Type B pancreatic cell (in vitro differentiated cells): ENCODE data around the gene PARD3B. TPM values are rescaled to one million over a fixed set of nuclear protein-coding genes. Genes with fewer than 3 reads are reported as not detected.

Source experiments
- DNase-seq: peaks from one replicate; pipeline ENCODE4 v3.0.0; 2021; ENCODE audit warnings: mixed read lengths; ENCODE audit not compliant: unreplicated experiment; ENCODE audit errors: extremely low spot score
- H3K27ac Mint-ChIP-seq: 2 replicates; pipeline ENCODE4 v1.8.0; 2021; ENCODE audit warnings: mild to moderate bottlenecking, mixed read lengths
- H3K27me3 Mint-ChIP-seq: 2 replicates; pipeline ENCODE4 v1.8.0; 2021; ENCODE audit warnings: mixed read lengths
- H3K36me3 Mint-ChIP-seq: 2 replicates; pipeline ENCODE4 v1.8.0; 2021; ENCODE audit warnings: mixed read lengths
- H3K4me1 Mint-ChIP-seq: one replicate; pipeline ENCODE4 v1.8.0; 2021; ENCODE audit warnings: mixed read lengths; ENCODE audit not compliant: unreplicated experiment
- H3K4me3 Mint-ChIP-seq: 2 replicates; pipeline ENCODE4 v1.8.0; 2021; ENCODE audit warnings: mild to moderate bottlenecking, mixed read lengths
- H3K9me3 Mint-ChIP-seq: 2 replicates; pipeline ENCODE4 v1.8.0; 2021; ENCODE audit warnings: mixed read lengths
- CTCF ChIP-seq: fragments of 200-600 bp; sonication (generic); conservative IDR thresholded peaks from 2 replicates; pipeline ENCODE4 v1.5.0; 2021; ENCODE audit warnings: antibody characterized with exemption, mild to moderate bottlenecking
- total RNA-seq: library from RNA; stranded (reverse); gene quantifications from 2 replicates; pipeline ENCODE4 v1.2.1, GENCODE V29; 2021; ENCODE audit warnings: low replicate concordance

Gene PARD3B
- total RNA-seq, 1 donor from 2014 or later, result 15.9 TPM

- DNase-seq, result no peak
- H3K27ac Mint-ChIP-seq, result no peak overlapping the region
- H3K9me3 Mint-ChIP-seq, result peaks cover 3% of the 10 kb centered on the region
- no peak overlapping the region for H3K4me3 Mint-ChIP-seq
- H3K36me3 Mint-ChIP-seq, result no peaks in the 10 kb centered on the region
- no peaks in the 10 kb centered on the region for H3K4me1 Mint-ChIP-seq
- no peaks in the 10 kb centered on the region for H3K27me3 Mint-ChIP-seq
- TF ChIP-seq CTCF, result no peak
Measured at GRCh38 chr2:205461169-205461568, 915.9 kb downstream of the PARD3B start.

- H3K36me3 Mint-ChIP-seq, result no peaks in the 10 kb centered on the region
- no peak for DNase-seq
- H3K4me1 Mint-ChIP-seq, result no peaks in the 10 kb centered on the region
- peaks cover 3% of the 10 kb centered on the region for H3K9me3 Mint-ChIP-seq
- H3K4me3 Mint-ChIP-seq, result no peak overlapping the region
- H3K27me3 Mint-ChIP-seq, result no peaks in the 10 kb centered on the region
- no peak for TF ChIP-seq CTCF
- no peak overlapping the region for H3K27ac Mint-ChIP-seq
Measured at GRCh38 chr2:205461678-205462665, 916.7 kb downstream of the PARD3B start.

- Mint-ChIP-seq H3K9me3 (peaks cover 3% of the 10 kb centered on the region), H3K4me3 (no peak overlapping the region), H3K27ac (no peak overlapping the region), H3K36me3 (no peaks in the 10 kb centered on the region), H3K4me1 (no peaks in the 10 kb centered on the region), H3K27me3 (no peaks in the 10 kb centered on the region)
- TF ChIP-seq CTCF, result no peak
- no peak for DNase-seq
Measured at GRCh38 chr2:205462681-205463345, 917.5 kb downstream of the PARD3B start.

- H3K27ac Mint-ChIP-seq, result no peak overlapping the region
- no peaks in the 10 kb centered on the region for H3K36me3 Mint-ChIP-seq
- no peak for TF ChIP-seq CTCF
- no peaks in the 10 kb centered on the region for H3K4me1 Mint-ChIP-seq
- no peaks in the 10 kb centered on the region for H3K9me3 Mint-ChIP-seq
- no peak for DNase-seq
- no peaks in the 10 kb centered on the region for H3K27me3 Mint-ChIP-seq
- H3K4me3 Mint-ChIP-seq, result no peak overlapping the region
Measured at GRCh38 chr2:205463466-205464025, 918.3 kb downstream of the PARD3B start.

GRCh38 chr2:205464681-205465080 lies 919.4 kb downstream of the PARD3B start:
- no peaks in the 10 kb centered on the region for H3K4me1 Mint-ChIP-seq
- no peaks in the 10 kb centered on the region for H3K9me3 Mint-ChIP-seq
- no peak overlapping the region for H3K4me3 Mint-ChIP-seq
- no peak for DNase-seq
- no peaks in the 10 kb centered on the region for H3K36me3 Mint-ChIP-seq
- TF ChIP-seq CTCF, result no peak
- H3K27me3 Mint-ChIP-seq, result no peaks in the 10 kb centered on the region
- H3K27ac Mint-ChIP-seq, result no peak overlapping the region
